ENCODE data around the gene BMPR2. TPM values are rescaled to one million over a fixed set of nuclear protein-coding genes. Genes with fewer than 3 reads are reported as not detected.

Gene BMPR2
- total RNA-seq, 3 donors from 2014 or later, result 48.8 to 70.4 (median 63.2) TPM

- no peak for TF ChIP-seq POLR2AphosphoS5 (IDR thresholded peaks at IDR 0.05)
- no peak for TF ChIP-seq CTCF (IDR thresholded peaks at IDR 0.05)
- TF ChIP-seq POLR2A (IDR thresholded peaks at IDR 0.05), result no peak
- Histone ChIP-seq H3K27ac (no peak overlapping the region), H3K27me3 (no peaks in the 10 kb centered on the region), H3K4me1 (no peaks in the 10 kb centered on the region), H3K4me3 (no peak overlapping the region), H3K9me3 (no peaks in the 10 kb centered on the region), H3K36me3 (no peaks in the 10 kb centered on the region)
- no peak for DNase-seq (ENCODE audit: low spot score in 2 of 2)
- intact Hi-C loops (cut with DNase I; ENCODE audit: low total_unique reads), result no loop called here
Measured at GRCh38 chr2:202592566-202592965, 216.4 kb downstream of the BMPR2 start.

- Histone ChIP-seq H3K4me3 (no peak overlapping the region), H3K36me3 (no peaks in the 10 kb centered on the region), H3K27me3 (no peaks in the 10 kb centered on the region), H3K9me3 (no peaks in the 10 kb centered on the region), H3K27ac (no peak overlapping the region), H3K4me1 (no peaks in the 10 kb centered on the region)
- no peak for DNase-seq (ENCODE audit: low spot score in 2 of 2)
- TF ChIP-seq POLR2AphosphoS5 (IDR thresholded peaks at IDR 0.05) (no peak), POLR2A (IDR thresholded peaks at IDR 0.05) (no peak), CTCF (IDR thresholded peaks at IDR 0.05) (no peak)
- intact Hi-C loops (cut with DNase I; ENCODE audit: low total_unique reads), result no loop called here
Measured at GRCh38 chr2:202599105-202599504, 223.0 kb downstream of the BMPR2 start.

DNA sequence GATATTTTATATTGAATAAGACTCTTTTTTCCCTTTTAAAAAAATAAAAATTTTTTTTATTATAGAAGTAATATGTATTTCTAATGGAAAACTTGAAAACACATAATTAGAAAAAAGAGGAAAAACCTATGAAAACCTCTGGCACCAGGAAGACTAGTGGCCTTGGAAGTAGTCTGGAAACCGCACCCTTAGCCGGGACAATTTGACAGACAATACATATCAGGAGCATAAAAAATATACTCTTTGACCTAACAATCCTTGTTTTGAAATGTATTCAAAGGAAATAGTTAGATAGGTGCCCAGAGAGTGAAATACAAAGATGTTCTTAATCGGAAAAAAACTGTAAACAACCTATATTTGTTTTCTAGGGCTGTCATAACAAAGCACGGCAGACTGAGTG is 223.8 kb downstream of the BMPR2 start:
- intact Hi-C loops (cut with DNase I; ENCODE audit: low total_unique reads), result no loop called here

GRCh38 chr2:202604699-202605098 is 228.6 kb downstream of the BMPR2 start:
- Histone ChIP-seq H3K27ac (no peak overlapping the region), H3K4me3 (no peak overlapping the region), H3K36me3 (no peaks in the 10 kb centered on the region), H3K9me3 (no peaks in the 10 kb centered on the region), H3K4me1 (no peaks in the 10 kb centered on the region), H3K27me3 (no peaks in the 10 kb centered on the region)
- TF ChIP-seq CTCF (IDR thresholded peaks at IDR 0.05) (no peak), POLR2A (IDR thresholded peaks at IDR 0.05) (no peak), POLR2AphosphoS5 (IDR thresholded peaks at IDR 0.05) (no peak)
- intact Hi-C loops (cut with DNase I; ENCODE audit: low total_unique reads), result no loop called here
- no peak for DNase-seq (ENCODE audit: low spot score in 2 of 2)

More for the DNA sequence above, 223.8 kb downstream of the BMPR2 start:
- no peaks in the 10 kb centered on the region for H3K36me3 ChIP-seq
- H3K27ac ChIP-seq, result no peak overlapping the region
- no peak overlapping the region for H3K4me3 ChIP-seq
- TF ChIP-seq POLR2A (IDR thresholded peaks at IDR 0.05) (no peak), CTCF (IDR thresholded peaks at IDR 0.05) (no peak), POLR2AphosphoS5 (IDR thresholded peaks at IDR 0.05) (no peak)
- no peaks in the 10 kb centered on the region for H3K27me3 ChIP-seq
- H3K4me1 ChIP-seq, result no peaks in the 10 kb centered on the region
- no peaks in the 10 kb centered on the region for H3K9me3 ChIP-seq
- DNase-seq (ENCODE audit: low spot score in 2 of 2), result no peak

- H3K36me3 ChIP-seq, result no peaks in the 10 kb centered on the region
- no peak for TF ChIP-seq POLR2A (IDR thresholded peaks at IDR 0.05)
- no peak for TF ChIP-seq POLR2AphosphoS5 (IDR thresholded peaks at IDR 0.05)
- TF ChIP-seq CTCF (IDR thresholded peaks at IDR 0.05), result no peak
- no peaks in the 10 kb centered on the region for H3K4me1 ChIP-seq
- no peak overlapping the region for H3K4me3 ChIP-seq
- H3K9me3 ChIP-seq, result no peaks in the 10 kb centered on the region
- H3K27me3 ChIP-seq, result no peaks in the 10 kb centered on the region
- no peak overlapping the region for H3K27ac ChIP-seq
- intact Hi-C loops (cut with DNase I; ENCODE audit: low total_unique reads), result no loop called here
- DNase-seq (ENCODE audit: low spot score in 2 of 2), result no peak
Measured at GRCh38 chr2:202605174-202605573, 229.0 kb downstream of the BMPR2 start.

All from breast epithelium (tissue), 4 donors.